ENCODE results near the gene TDRD12. TPM values are rescaled to one million over a fixed set of nuclear protein-coding genes. Genes with fewer than 3 reads are reported as not detected.

Gene TDRD12
- total and polyA plus RNA-seq, 2 donors (not counting 3 experiments of a cell fraction or from before 2014, with no cell fraction given), result 0.03 to 0.09 TPM

GRCh38 chr19:32749361-32749760 lies 29.8 kb downstream of the TDRD12 start:
- dilution Hi-C loops (cut with MboI; ENCODE audit: extremely low pct_ligation_motif_present, low sequenced_read_pairs), result no loop called here
- POLR2A ChIA-PET, result no interaction called here

GRCh38 chr19:32750441-32751055 lies 31.0 kb downstream of the TDRD12 start:
- no peaks in the 10 kb centered on the region for H3K9me3 ChIP-seq (replicated peaks; ENCODE audit: control insufficient read depth, insufficient read depth, low read length)
- H3K4me2 ChIP-seq (ENCODE audit: insufficient read depth, low read length), result no peak overlapping the region
- ChIA-PET CTCF (no interaction called here), POLR2A (no interaction called here)
- no peaks in the 10 kb centered on the region for H3K79me2 ChIP-seq (ENCODE audit: control insufficient read depth, insufficient read depth, low read length)
- FAIRE-seq (no peak), DNase-seq (ENCODE audit: low read depth, low spot score) (no peak)
- dilution Hi-C loops (cut with MboI; ENCODE audit: extremely low pct_ligation_motif_present, low sequenced_read_pairs) (no loop called here), intact Hi-C loops (cut with micrococcal nuclease) (no loop called here)
- H3K27me3 ChIP-seq (ENCODE audit: control insufficient read depth in 2 of 2, insufficient read depth in 2 of 2, low read length in 2 of 2), result peaks cover 0 to 4% of the 10 kb centered on the region in 2 experiments
- H3K9ac ChIP-seq (replicated peaks; ENCODE audit: extremely low read depth, insufficient read depth, low read length), result no peak overlapping the region
- TF ChIP-seq EZH2 (IDR thresholded peaks at IDR 0.05; ENCODE audit: borderline replicate concordance, low read depth, low read length, severe bottlenecking) (no peak), MYC (IDR thresholded peaks at IDR 0.05; ENCODE audit: low read depth, low read length) (no peak), POLR2AphosphoS5 (IDR thresholded peaks at IDR 0.05; ENCODE audit: insufficient read depth, low read depth, low read length) (no peak), MAX (IDR thresholded peaks at IDR 0.05; ENCODE audit: insufficient read depth, insufficient read length) (no peak), GATA2 (IDR thresholded peaks at IDR 0.05; ENCODE audit: insufficient read depth, insufficient read length, low read depth, low read length) (no peak), POLR2A (IDR thresholded peaks at IDR 0.05; ENCODE audit: low read depth, low read length) (no peak), JUN (IDR thresholded peaks at IDR 0.05; ENCODE audit: borderline replicate concordance, insufficient read depth, insufficient read length, low read depth) (no peak), CTCF (IDR thresholded peaks at IDR 0.05; ENCODE audit: extremely low read depth in 1 of 2, insufficient read depth in 1 of 2, low read depth in 1 of 2, low read length in 2 of 2) (no peak), FOS (IDR thresholded peaks at IDR 0.05; ENCODE audit: borderline replicate concordance, insufficient read depth, low read length) (no peak)
- no TSS peak for BruUV-seq (replicated peaks)
- no peaks in the 10 kb centered on the region for H4K20me1 ChIP-seq (replicated peaks; ENCODE audit: control insufficient read depth, extremely low read depth, insufficient read depth, low read length)
- no peaks in the 10 kb centered on the region for H3K36me3 ChIP-seq (ENCODE audit: control insufficient read depth in 2 of 2, extremely low read depth in 1 of 2, insufficient read depth in 2 of 2, low read length in 2 of 2)
- no peaks in the 10 kb centered on the region for H3K4me1 ChIP-seq (ENCODE audit: control insufficient read depth, extremely low read depth, insufficient read depth, low read length)
- H3K27ac ChIP-seq (ENCODE audit: insufficient read depth, low read depth, low read length), result no peak overlapping the region
- no peak overlapping the region for H3K4me3 ChIP-seq (replicated peaks in 1 of 3; ENCODE audit: insufficient read depth in 1 of 3, low read depth in 1 of 3, low read length in 3 of 3)
- H2AFZ ChIP-seq (ENCODE audit: low read depth, low read length), result no peak overlapping the region
- no peaks in the 10 kb centered on the region for H3K9me1 ChIP-seq (replicated peaks; ENCODE audit: control insufficient read depth, extremely low read depth, insufficient read depth, low read length)

More at GRCh38 chr19:32749361-32749760, 29.8 kb downstream of the TDRD12 start:
- intact Hi-C loops (cut with micrococcal nuclease), result no loop called here
- CTCF ChIA-PET, result no interaction called here
- Histone ChIP-seq H3K27ac (ENCODE audit: insufficient read depth, low read depth, low read length) (no peak overlapping the region), H3K27me3 (ENCODE audit: control insufficient read depth in 2 of 2, insufficient read depth in 2 of 2, low read length in 2 of 2) (peaks cover 0 to 4% of the 10 kb centered on the region in 2 experiments), H3K9me3 (replicated peaks; ENCODE audit: control insufficient read depth, insufficient read depth, low read length) (no peaks in the 10 kb centered on the region), H3K36me3 (ENCODE audit: control insufficient read depth in 2 of 2, extremely low read depth in 1 of 2, insufficient read depth in 2 of 2, low read length in 2 of 2) (no peaks in the 10 kb centered on the region), H2AFZ (ENCODE audit: low read depth, low read length) (no peak overlapping the region), H3K4me1 (ENCODE audit: control insufficient read depth, extremely low read depth, insufficient read depth, low read length) (no peaks in the 10 kb centered on the region), H4K20me1 (replicated peaks; ENCODE audit: control insufficient read depth, extremely low read depth, insufficient read depth, low read length) (no peaks in the 10 kb centered on the region), H3K4me2 (ENCODE audit: insufficient read depth, low read length) (no peak overlapping the region), H3K9ac (replicated peaks; ENCODE audit: extremely low read depth, insufficient read depth, low read length) (no peak overlapping the region), H3K4me3 (replicated peaks in 1 of 3; ENCODE audit: insufficient read depth in 1 of 3, low read depth in 1 of 3, low read length in 3 of 3) (no peak overlapping the region), H3K79me2 (ENCODE audit: control insufficient read depth, insufficient read depth, low read length) (no peaks in the 10 kb centered on the region), H3K9me1 (replicated peaks; ENCODE audit: control insufficient read depth, extremely low read depth, insufficient read depth, low read length) (no peaks in the 10 kb centered on the region)
- FAIRE-seq (no peak), DNase-seq (ENCODE audit: low read depth, low spot score) (no peak)
- TF ChIP-seq GATA2 (IDR thresholded peaks at IDR 0.05; ENCODE audit: insufficient read depth, insufficient read length, low read depth, low read length) (no peak), MAX (IDR thresholded peaks at IDR 0.05; ENCODE audit: insufficient read depth, insufficient read length) (no peak), JUN (IDR thresholded peaks at IDR 0.05; ENCODE audit: borderline replicate concordance, insufficient read depth, insufficient read length, low read depth) (no peak), POLR2A (IDR thresholded peaks at IDR 0.05; ENCODE audit: low read depth, low read length) (no peak), POLR2AphosphoS5 (IDR thresholded peaks at IDR 0.05; ENCODE audit: insufficient read depth, low read depth, low read length) (no peak), EZH2 (IDR thresholded peaks at IDR 0.05; ENCODE audit: borderline replicate concordance, low read depth, low read length, severe bottlenecking) (no peak)
- BruUV-seq (replicated peaks), result no TSS peak
